ENCODE measurements around the gene GYPC.

GYPC gene

GRCh38 chr2:126739141-126739540 is 83.2 kb downstream of the GYPC start:
- Histone ChIP-seq H3K4me1 (ENCODE audit: control insufficient read depth in 1 of 2, insufficient read depth in 2 of 2, low read length in 2 of 2) (no peaks in the 10 kb centered on the region), H3K4me3 (ENCODE audit: low read depth in 1 of 2, low read length in 2 of 2) (no peak overlapping the region), H3K36me3 (ENCODE audit: control insufficient read depth in 1 of 2, insufficient read depth in 2 of 2, low read length in 2 of 2) (no peaks in the 10 kb centered on the region), H3K27me3 (ENCODE audit: low read depth, low read length) (no peaks in the 10 kb centered on the region), H3K27ac (ENCODE audit: low read length) (no peak overlapping the region), H3K9me3 (ENCODE audit: control insufficient read depth in 1 of 2, low read length in 2 of 2) (peaks cover 0 to 4% of the 10 kb centered on the region in 2 donors)

- Histone ChIP-seq H3K27ac (ENCODE audit: low read length) (no peak overlapping the region), H3K4me3 (ENCODE audit: low read depth in 1 of 2, low read length in 2 of 2) (no peak overlapping the region), H3K36me3 (ENCODE audit: control insufficient read depth in 1 of 2, insufficient read depth in 2 of 2, low read length in 2 of 2) (no peaks in the 10 kb centered on the region), H3K9me3 (ENCODE audit: control insufficient read depth in 1 of 2, low read length in 2 of 2) (peaks cover 0 to 4% of the 10 kb centered on the region in 2 donors), H3K4me1 (ENCODE audit: control insufficient read depth in 1 of 2, insufficient read depth in 2 of 2, low read length in 2 of 2) (no peaks in the 10 kb centered on the region), H3K27me3 (ENCODE audit: low read depth, low read length) (no peaks in the 10 kb centered on the region)
Measured at GRCh38 chr2:126744640-126745039, 88.7 kb downstream of the GYPC start.

Data from muscle layer of duodenum (tissue), 2 donors.